ENCODE data around the gene PIK3CB. TPM values are rescaled to one million over a fixed set of nuclear protein-coding genes. Genes with fewer than 3 reads are reported as not detected.
"Not testable (repeated sequence)": the region's sequence is repeated elsewhere in the genome, so short reads cannot be mapped to it uniquely, and the experiment has no call there.

PIK3CB gene
- total RNA-seq, 1 experiment from 2014 or later = 10.2 TPM

GRCh38 chr3:138846824-138847223 lies 12.1 kb upstream of the PIK3CB start:
- DNase-seq (ENCODE audit: low read depth) = not testable (repeated sequence)

- DNase-seq (ENCODE audit: low read depth) = no peak
Measured at GRCh38 chr3:138846262-138846791, 11.6 kb upstream of the PIK3CB start.

GRCh38 chr3:138845771-138846173 lies 11.0 kb upstream of the PIK3CB start:
- DNase-seq (ENCODE audit: low read depth) = no peak

- DNase-seq (ENCODE audit: low read depth) = no peak
Measured at GRCh38 chr3:138845181-138845601, 10.5 kb upstream of the PIK3CB start.

GRCh38 chr3:138842483-138843188 lies 7.9 kb upstream of the PIK3CB start:
- no peak for DNase-seq (ENCODE audit: low read depth)

GRCh38 chr3:138838385-138838784 lies 3.7 kb upstream of the PIK3CB start:
- DNase-seq (ENCODE audit: low read depth) = not testable (repeated sequence)

- not testable (repeated sequence) for DNase-seq (ENCODE audit: low read depth)
Measured at GRCh38 chr3:138835846-138836245, 1.1 kb upstream of the PIK3CB start.

- no peak for DNase-seq (ENCODE audit: low read depth)
Measured at GRCh38 chr3:138835397-138835757, 649 bp upstream of the PIK3CB start.

- DNase-seq (ENCODE audit: low read depth) = peak; percentile 19
Measured at GRCh38 chr3:138833899-138834595, 681 bp downstream of the PIK3CB start.

- not testable (repeated sequence) for DNase-seq (ENCODE audit: low read depth)
Measured at GRCh38 chr3:138832473-138833057, 2.2 kb downstream of the PIK3CB start.

GRCh38 chr3:138829886-138830510 lies 4.7 kb downstream of the PIK3CB start:
- DNase-seq (ENCODE audit: low read depth) = no peak

GRCh38 chr3:138829097-138829496 lies 5.6 kb downstream of the PIK3CB start:
- no peak for DNase-seq (ENCODE audit: low read depth)

GRCh38 chr3:138827222-138827621 lies 7.5 kb downstream of the PIK3CB start:
- DNase-seq (ENCODE audit: low read depth) = no peak

- no peak for DNase-seq (ENCODE audit: low read depth)
Measured at GRCh38 chr3:138825336-138825735, 9.4 kb downstream of the PIK3CB start.

- no peak for DNase-seq (ENCODE audit: low read depth)
Measured at GRCh38 chr3:138824114-138824506, 10.6 kb downstream of the PIK3CB start.

- not testable (repeated sequence) for DNase-seq (ENCODE audit: low read depth)
Measured at GRCh38 chr3:138820379-138820778, 14.3 kb downstream of the PIK3CB start.

GRCh38 chr3:138818185-138818860 lies 16.4 kb downstream of the PIK3CB start:
- DNase-seq (ENCODE audit: low read depth) = no peak

- DNase-seq (ENCODE audit: low read depth) = no peak
Measured at GRCh38 chr3:138817695-138818094, 17.0 kb downstream of the PIK3CB start.

- DNase-seq (ENCODE audit: low read depth) = no peak
Measured at GRCh38 chr3:138812806-138813205, 21.9 kb downstream of the PIK3CB start.

GRCh38 chr3:138809500-138810256 lies 25.1 kb downstream of the PIK3CB start:
- no peak for DNase-seq (ENCODE audit: low read depth)

Data from LHCN-M2 (cell line).